GM19238 (cell line): Measurements from ENCODE around the gene CACNB2.

Experiments
- DNase-seq: peaks from one replicate; pipeline ENCODE4 v3.0.0; 2011; ENCODE audit warnings: low spot score; ENCODE audit not compliant: insufficient read length

CACNB2 gene

DNA sequence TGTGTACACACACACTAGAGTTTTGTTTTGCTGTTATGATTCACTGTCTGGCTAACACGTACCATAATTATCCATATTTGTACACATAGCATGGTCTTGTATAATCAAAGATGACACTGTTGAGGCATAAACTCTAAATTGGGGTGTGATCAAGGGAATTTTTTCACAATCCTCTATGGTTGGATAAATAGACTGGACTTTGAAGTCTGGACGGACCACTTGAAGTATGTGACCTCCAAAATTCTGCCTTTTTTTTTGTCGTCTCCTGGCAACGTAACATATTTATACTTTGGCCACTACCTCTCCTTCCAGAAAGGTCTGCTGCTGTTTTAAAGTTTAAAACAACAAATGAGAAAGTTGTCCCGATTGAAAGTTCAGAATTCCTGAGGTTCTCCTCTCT lies 193.4 kb downstream of the CACNB2 start:
- no peak for DNase-seq

DNA sequence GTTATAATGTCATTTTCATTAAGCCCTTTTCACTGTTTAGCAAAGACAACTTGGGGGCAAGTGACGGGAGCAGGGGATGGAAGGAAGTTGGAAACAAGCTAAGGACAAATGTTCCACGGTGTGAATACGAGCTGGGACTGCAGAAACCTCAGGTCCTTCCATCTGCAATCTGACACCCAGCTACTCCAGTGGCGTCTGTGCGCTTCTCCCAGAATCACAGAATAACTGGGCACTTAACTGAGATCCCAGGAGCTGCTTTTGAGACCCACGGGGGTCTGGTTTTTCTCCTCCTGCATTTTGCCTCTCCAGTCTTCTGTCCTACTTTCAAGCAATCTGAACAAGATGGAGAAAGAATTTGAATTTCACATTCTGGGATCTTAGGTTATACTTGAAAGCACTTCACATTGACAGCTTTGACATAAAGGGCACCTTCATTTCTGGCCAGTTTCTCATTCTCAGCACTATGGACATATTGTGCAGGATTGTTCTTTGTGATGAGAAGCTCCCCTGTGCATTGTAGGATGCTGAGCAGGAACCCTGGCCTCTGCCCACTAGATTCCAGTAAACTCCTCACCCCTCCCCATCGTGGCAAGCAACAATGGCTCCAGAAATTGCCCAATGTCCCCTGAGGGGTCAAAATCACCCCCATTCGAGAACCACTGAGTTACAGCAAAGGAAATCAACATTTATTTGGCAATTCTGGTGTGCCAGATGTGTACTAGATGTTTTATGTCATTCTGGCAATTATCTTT lies 194.1 kb downstream of the CACNB2 start:
- DNase-seq = no peak

GRCh38 chr10:18340496-18341051 lies 200.3 kb downstream of the CACNB2 start:
- DNase-seq = no peak

DNA sequence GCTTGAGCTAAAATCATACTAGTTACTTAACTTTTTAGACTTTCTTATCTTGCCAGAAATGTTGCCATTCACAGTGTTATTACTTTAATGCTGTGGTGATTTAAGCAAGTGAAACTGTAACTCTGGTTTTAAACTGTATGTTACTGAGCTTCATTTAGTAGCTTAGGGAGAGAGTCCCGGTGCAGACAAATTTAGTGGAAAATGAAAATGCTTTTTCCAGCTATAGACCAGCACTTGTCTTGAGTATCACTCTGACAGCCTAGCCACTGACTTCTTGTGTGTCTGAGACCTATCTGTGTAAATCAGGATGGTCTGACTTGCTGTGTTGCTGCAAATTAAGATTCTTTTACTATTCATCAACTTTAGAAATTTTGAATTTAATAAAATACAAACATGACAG lies 200.8 kb downstream of the CACNB2 start:
- DNase-seq = no peak

GRCh38 chr10:18343573-18343972 lies 203.3 kb downstream of the CACNB2 start:
- no peak for DNase-seq

DNA sequence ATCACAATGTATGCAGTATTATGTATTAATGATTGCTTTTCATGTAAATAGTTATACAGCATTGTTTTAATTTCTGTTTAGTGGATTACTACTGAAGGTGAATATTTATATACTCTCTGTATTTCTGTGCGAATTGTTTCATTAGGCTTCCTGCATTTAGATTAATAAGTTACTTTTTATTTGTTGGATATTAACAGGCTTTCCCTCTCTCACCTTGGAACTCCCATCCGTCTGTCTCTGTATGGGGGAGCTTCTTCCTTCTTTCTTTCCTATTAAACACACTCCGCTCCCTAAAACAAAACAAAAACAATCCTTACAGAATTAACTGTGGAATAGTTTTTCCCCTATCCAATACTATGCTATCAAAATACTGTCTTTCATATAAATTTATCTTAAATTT lies 205.1 kb downstream of the CACNB2 start:
- DNase-seq = no peak

GRCh38 chr10:18350340-18350739 lies 210.1 kb downstream of the CACNB2 start:
- DNase-seq = no peak

- no peak for DNase-seq
Measured at GRCh38 chr10:18351421-18351820, 211.2 kb downstream of the CACNB2 start.

DNA sequence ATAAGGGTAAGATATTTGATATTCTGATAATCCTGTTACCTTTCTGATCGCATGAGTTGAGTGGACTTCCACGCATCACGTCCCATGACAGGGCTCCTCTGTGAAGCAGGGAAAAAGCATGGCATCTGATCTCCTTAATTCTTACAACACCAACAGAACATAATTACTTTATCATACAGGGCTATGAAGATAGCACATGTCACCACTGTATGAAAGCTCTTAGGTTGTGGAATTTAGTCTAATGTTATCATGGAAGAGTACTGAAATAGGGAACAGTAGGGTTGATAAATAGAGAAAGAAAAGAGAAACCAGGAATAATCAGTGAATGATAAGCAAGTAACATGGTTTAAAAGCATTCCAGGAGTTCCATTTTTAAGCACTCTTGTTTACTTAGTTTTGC lies 212.0 kb downstream of the CACNB2 start:
- no peak for DNase-seq

GRCh38 chr10:18359812-18360211 lies 219.6 kb downstream of the CACNB2 start:
- no peak for DNase-seq

DNA sequence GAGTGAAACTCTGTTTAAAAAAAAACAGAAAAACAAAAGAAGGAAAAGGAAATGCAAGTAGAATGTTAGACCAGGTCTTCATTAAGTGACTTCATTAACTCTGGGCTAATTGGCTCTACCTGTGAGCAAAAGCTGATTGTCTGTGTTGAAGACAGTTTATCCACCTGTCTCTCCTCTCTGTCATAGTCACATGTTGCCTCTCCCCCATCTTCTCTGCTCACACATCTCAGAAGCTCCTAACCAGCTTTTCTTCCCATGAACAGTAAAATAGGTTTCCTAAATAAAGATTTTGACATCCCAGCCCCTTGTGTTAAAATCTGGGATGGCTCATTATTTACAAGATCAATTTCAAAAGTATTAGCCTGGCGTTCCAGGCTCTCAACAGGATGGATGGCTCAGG lies 222.7 kb downstream of the CACNB2 start:
- DNase-seq = no peak

GRCh38 chr10:18364987-18365775 lies 225.0 kb downstream of the CACNB2 start:
- no peak for DNase-seq

- no peak for DNase-seq
Measured at GRCh38 chr10:18367840-18368239, 227.6 kb downstream of the CACNB2 start.

- DNase-seq = no peak
Measured at GRCh38 chr10:18368273-18368672, 228.0 kb downstream of the CACNB2 start.

DNA sequence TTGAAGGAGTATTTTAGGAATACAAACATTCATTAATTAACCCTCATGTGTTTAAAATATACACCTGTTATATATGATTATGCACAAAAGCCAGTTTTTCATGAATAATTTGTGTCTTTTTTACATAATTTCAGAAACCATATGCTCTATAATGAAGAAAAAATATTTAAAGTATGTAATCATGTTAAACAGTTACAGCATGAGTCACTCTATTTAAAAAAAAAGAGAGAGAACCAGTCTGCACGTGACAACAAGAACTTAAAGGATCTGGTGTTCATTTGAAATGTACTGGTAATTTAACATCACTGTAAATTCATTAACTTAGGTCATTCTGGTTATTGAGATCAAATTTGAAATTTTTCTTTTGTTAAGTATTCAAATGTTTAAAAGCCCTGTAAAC lies 228.5 kb downstream of the CACNB2 start:
- no peak for DNase-seq

DNA sequence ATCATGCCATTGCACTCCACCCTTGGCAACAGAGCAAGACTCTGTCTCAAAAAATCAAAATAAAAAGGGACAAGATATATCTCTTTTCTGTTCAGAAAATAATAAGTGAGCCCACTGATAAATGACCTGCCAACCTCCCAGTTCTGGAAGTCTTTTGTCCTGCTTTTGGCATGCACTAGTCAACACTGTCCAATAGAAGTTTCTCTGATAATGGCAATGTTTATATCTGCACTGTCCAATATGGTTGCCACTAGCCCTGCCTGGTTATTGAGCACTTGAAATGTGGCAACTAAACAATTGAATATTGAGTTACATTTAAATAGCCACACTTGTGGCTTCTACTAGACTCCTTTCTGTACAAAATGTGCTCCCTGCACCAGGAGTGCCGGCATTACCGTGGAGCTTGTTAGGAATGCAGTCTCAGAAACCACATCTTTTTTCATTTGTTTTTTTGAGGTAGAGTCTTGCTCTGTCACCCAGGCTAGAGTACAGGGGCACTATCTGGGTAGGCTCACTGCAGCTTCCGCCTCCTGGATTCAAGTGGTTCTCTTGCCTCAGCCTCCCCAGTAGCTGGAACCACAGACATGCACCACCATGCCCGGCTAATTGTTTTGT lies 229.7 kb downstream of the CACNB2 start:
- DNase-seq = no peak

DNA sequence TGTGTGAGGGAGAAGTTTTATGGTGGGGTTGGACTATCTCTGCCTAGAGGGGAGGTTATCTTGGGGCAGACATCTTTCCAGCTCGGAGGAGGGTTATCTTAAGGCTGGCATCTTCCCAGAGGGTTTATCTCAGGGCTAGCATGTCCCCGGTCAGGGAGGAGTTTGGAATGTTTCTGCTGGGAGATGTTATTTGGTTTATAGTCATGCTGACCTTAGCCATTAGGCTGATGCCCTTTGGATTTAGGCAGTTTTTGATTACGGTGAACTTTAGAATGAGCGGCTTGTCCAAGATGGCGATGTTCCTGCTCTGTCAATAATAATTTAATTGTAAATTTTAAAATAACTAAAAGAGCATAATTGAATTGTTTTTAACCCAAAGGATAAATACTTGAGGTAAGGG lies 236.4 kb downstream of the CACNB2 start:
- DNase-seq = no peak

- no peak for DNase-seq
Measured at GRCh38 chr10:18377898-18378297, 237.7 kb downstream of the CACNB2 start.

GRCh38 chr10:18378766-18379165 lies 238.5 kb downstream of the CACNB2 start:
- DNase-seq = no peak

- DNase-seq = no peak
Measured at GRCh38 chr10:18381679-18382078, 241.5 kb downstream of the CACNB2 start.

- DNase-seq = no peak
Measured at GRCh38 chr10:18397906-18398305, 257.7 kb downstream of the CACNB2 start.

GRCh38 chr10:18399158-18399557 lies 258.9 kb downstream of the CACNB2 start:
- no peak for DNase-seq
